ENCODE results near the gene KATNB1.
A peak's percentile ranks its signal among the peaks of the same experiment; 100 is the strongest.

The KATNB1 gene

GRCh38 chr16:57735755-57736418 lies at the start of gene KATNB1:
Gene KATNB1 (plus strand): TSS chr16:57735770. CDS start chr16:57737244, 1,474 bp downstream.
- peak within 1 kb of the TSS; percentile 95 for H3K27ac ChIP-seq (ENCODE audit: low read depth, low read length)
- H3K4me1 ChIP-seq (ENCODE audit: control insufficient read depth, insufficient read depth, low read length), result peaks cover 8% of the 10 kb centered on the region
- no peaks in the 10 kb centered on the region for H3K27me3 ChIP-seq (ENCODE audit: control insufficient read depth, insufficient read depth, low read length)
- peak within 1 kb of the TSS; percentile 73 for H3K4me3 ChIP-seq (ENCODE audit: low read depth, low read length)
- H3K9me3 ChIP-seq (ENCODE audit: control insufficient read depth, insufficient read depth, low read length), result no peaks in the 10 kb centered on the region
- peaks cover 12% of the 10 kb centered on the region; the same call in 1 of the 2 replicates for H3K36me3 ChIP-seq (ENCODE audit: control insufficient read depth, insufficient read depth, low read length)
- peak within 1 kb of the TSS; percentile 88 for H3K9ac ChIP-seq (ENCODE audit: low read depth, low read length)

GRCh38 chr16:57686577-57686976 lies 49.0 kb upstream of the KATNB1 start:
- H3K27ac ChIP-seq (ENCODE audit: low read depth, low read length), result no peak overlapping the region
- no peak overlapping the region for H3K9ac ChIP-seq (ENCODE audit: low read depth, low read length)
- H3K27me3 ChIP-seq (ENCODE audit: control insufficient read depth, insufficient read depth, low read length), result no peaks in the 10 kb centered on the region; the same call in 1 of the 2 replicates
- no peaks in the 10 kb centered on the region for H3K36me3 ChIP-seq (ENCODE audit: control insufficient read depth, insufficient read depth, low read length)
- 0 out of 2 replicates have a peak, but pooled peaks cover 5% of the 10 kb centered on the region for H3K4me1 ChIP-seq (ENCODE audit: control insufficient read depth, insufficient read depth, low read length)
- H3K4me3 ChIP-seq (ENCODE audit: low read depth, low read length), result no peak overlapping the region
- H3K9me3 ChIP-seq (ENCODE audit: control insufficient read depth, insufficient read depth, low read length), result no peaks in the 10 kb centered on the region

GRCh38 chr16:57687363-57687929 lies 48.1 kb upstream of the KATNB1 start:
- Histone ChIP-seq H3K4me1 (ENCODE audit: control insufficient read depth, insufficient read depth, low read length) (0 out of 2 replicates have a peak, but pooled peaks cover 5% of the 10 kb centered on the region), H3K4me3 (ENCODE audit: low read depth, low read length) (no peak overlapping the region), H3K36me3 (ENCODE audit: control insufficient read depth, insufficient read depth, low read length) (no peaks in the 10 kb centered on the region), H3K9me3 (ENCODE audit: control insufficient read depth, insufficient read depth, low read length) (no peaks in the 10 kb centered on the region), H3K27ac (ENCODE audit: low read depth, low read length) (no peak overlapping the region), H3K27me3 (ENCODE audit: control insufficient read depth, insufficient read depth, low read length) (no peaks in the 10 kb centered on the region; the same call in 1 of the 2 replicates), H3K9ac (ENCODE audit: low read depth, low read length) (no peak overlapping the region)

- no peaks in the 10 kb centered on the region for H3K36me3 ChIP-seq (ENCODE audit: control insufficient read depth, insufficient read depth, low read length)
- H3K4me1 ChIP-seq (ENCODE audit: control insufficient read depth, insufficient read depth, low read length), result 0 out of 2 replicates have a peak, but pooled peaks cover 5% of the 10 kb centered on the region
- no peak overlapping the region for H3K4me3 ChIP-seq (ENCODE audit: low read depth, low read length)
- no peak overlapping the region for H3K27ac ChIP-seq (ENCODE audit: low read depth, low read length)
- H3K9me3 ChIP-seq (ENCODE audit: control insufficient read depth, insufficient read depth, low read length), result no peaks in the 10 kb centered on the region
- H3K9ac ChIP-seq (ENCODE audit: low read depth, low read length), result no peak overlapping the region
- no peaks in the 10 kb centered on the region; the same call in 1 of the 2 replicates for H3K27me3 ChIP-seq (ENCODE audit: control insufficient read depth, insufficient read depth, low read length)
Measured at GRCh38 chr16:57688487-57688986, 47.0 kb upstream of the KATNB1 start.

- Histone ChIP-seq H3K27ac (ENCODE audit: low read depth, low read length) (no peak overlapping the region), H3K4me3 (ENCODE audit: low read depth, low read length) (no peak overlapping the region), H3K9ac (ENCODE audit: low read depth, low read length) (no peak overlapping the region), H3K9me3 (ENCODE audit: control insufficient read depth, insufficient read depth, low read length) (no peaks in the 10 kb centered on the region), H3K4me1 (ENCODE audit: control insufficient read depth, insufficient read depth, low read length) (0 out of 2 replicates have a peak, but pooled peaks cover 5% of the 10 kb centered on the region), H3K27me3 (ENCODE audit: control insufficient read depth, insufficient read depth, low read length) (no peaks in the 10 kb centered on the region; the same call in 1 of the 2 replicates), H3K36me3 (ENCODE audit: control insufficient read depth, insufficient read depth, low read length) (no peaks in the 10 kb centered on the region)
Measured at GRCh38 chr16:57688987-57689761, 46.4 kb upstream of the KATNB1 start.

GRCh38 chr16:57689762-57690558 lies 45.6 kb upstream of the KATNB1 start:
- H3K9me3 ChIP-seq (ENCODE audit: control insufficient read depth, insufficient read depth, low read length), result no peaks in the 10 kb centered on the region
- H3K36me3 ChIP-seq (ENCODE audit: control insufficient read depth, insufficient read depth, low read length), result no peaks in the 10 kb centered on the region
- no peak overlapping the region for H3K27ac ChIP-seq (ENCODE audit: low read depth, low read length)
- no peak overlapping the region for H3K4me3 ChIP-seq (ENCODE audit: low read depth, low read length)
- no peaks in the 10 kb centered on the region; the same call in 1 of the 2 replicates for H3K27me3 ChIP-seq (ENCODE audit: control insufficient read depth, insufficient read depth, low read length)
- H3K4me1 ChIP-seq (ENCODE audit: control insufficient read depth, insufficient read depth, low read length), result 0 out of 2 replicates have a peak, but pooled peaks cover 5% of the 10 kb centered on the region
- H3K9ac ChIP-seq (ENCODE audit: low read depth, low read length), result no peak overlapping the region

- Histone ChIP-seq H3K4me3 (ENCODE audit: low read depth, low read length) (no peak overlapping the region), H3K27me3 (ENCODE audit: control insufficient read depth, insufficient read depth, low read length) (no peaks in the 10 kb centered on the region), H3K9me3 (ENCODE audit: control insufficient read depth, insufficient read depth, low read length) (no peaks in the 10 kb centered on the region), H3K4me1 (ENCODE audit: control insufficient read depth, insufficient read depth, low read length) (0 out of 2 replicates have a peak, but pooled peaks cover 5% of the 10 kb centered on the region), H3K27ac (ENCODE audit: low read depth, low read length) (no peak overlapping the region), H3K9ac (ENCODE audit: low read depth, low read length) (no peak overlapping the region), H3K36me3 (ENCODE audit: control insufficient read depth, insufficient read depth, low read length) (no peaks in the 10 kb centered on the region)
Measured at GRCh38 chr16:57690782-57691471, 44.6 kb upstream of the KATNB1 start.

- Histone ChIP-seq H3K9ac (ENCODE audit: low read depth, low read length) (no peak overlapping the region), H3K36me3 (ENCODE audit: control insufficient read depth, insufficient read depth, low read length) (no peaks in the 10 kb centered on the region), H3K27me3 (ENCODE audit: control insufficient read depth, insufficient read depth, low read length) (no peaks in the 10 kb centered on the region), H3K27ac (ENCODE audit: low read depth, low read length) (no peak overlapping the region), H3K9me3 (ENCODE audit: control insufficient read depth, insufficient read depth, low read length) (no peaks in the 10 kb centered on the region), H3K4me3 (ENCODE audit: low read depth, low read length) (no peak overlapping the region), H3K4me1 (ENCODE audit: control insufficient read depth, insufficient read depth, low read length) (0 out of 2 replicates have a peak, but pooled peaks cover 5% of the 10 kb centered on the region)
Measured at GRCh38 chr16:57692636-57693035, 42.9 kb upstream of the KATNB1 start.

GRCh38 chr16:57693550-57693949 lies 42.0 kb upstream of the KATNB1 start:
- Histone ChIP-seq H3K36me3 (ENCODE audit: control insufficient read depth, insufficient read depth, low read length) (no peaks in the 10 kb centered on the region), H3K27ac (ENCODE audit: low read depth, low read length) (no peak overlapping the region), H3K9ac (ENCODE audit: low read depth, low read length) (no peak overlapping the region), H3K9me3 (ENCODE audit: control insufficient read depth, insufficient read depth, low read length) (no peaks in the 10 kb centered on the region), H3K27me3 (ENCODE audit: control insufficient read depth, insufficient read depth, low read length) (no peaks in the 10 kb centered on the region), H3K4me1 (ENCODE audit: control insufficient read depth, insufficient read depth, low read length) (0 out of 2 replicates have a peak, but pooled peaks cover 5% of the 10 kb centered on the region), H3K4me3 (ENCODE audit: low read depth, low read length) (no peak overlapping the region)
